ENCODE data around the gene OR9G4. TPM values are rescaled to one million over a fixed set of nuclear protein-coding genes. Genes with fewer than 3 reads are reported as not detected.

Gene OR9G4
- total and polyA plus RNA-seq, 2 donors = not detected

Other genes starting within 250 kb of the OR9G4 start
- gene OR5M11, start 205.4 kb downstream of the OR9G4 start, total RNA-seq = not detected
- gene OR5M11, start 205.4 kb downstream of the OR9G4 start, polyA plus RNA-seq = not detected
- not detected for gene OR5M10, start 171.0 kb downstream of the OR9G4 start, total RNA-seq
- gene OR5M10, start 171.0 kb downstream of the OR9G4 start, polyA plus RNA-seq = not detected
- not detected for gene OR5M1, start 133.8 kb downstream of the OR9G4 start, total RNA-seq
- 0.09 TPM for gene OR5M1, start 133.8 kb downstream of the OR9G4 start, polyA plus RNA-seq
- gene OR5AP2, start 106.3 kb downstream of the OR9G4 start, total RNA-seq = not detected
- gene OR5AP2, start 106.3 kb downstream of the OR9G4 start, polyA plus RNA-seq = not detected
- not detected for gene OR5AR1, start 85.0 kb downstream of the OR9G4 start, total RNA-seq
- not detected for gene OR5AR1, start 85.0 kb downstream of the OR9G4 start, polyA plus RNA-seq
- gene OR9G1, start 49.6 kb downstream of the OR9G4 start, total RNA-seq = not detected
- not detected for gene OR9G1, start 49.6 kb downstream of the OR9G4 start, polyA plus RNA-seq
- not detected for gene OR5AK2, start 240.2 kb upstream of the OR9G4 start, total RNA-seq
- not detected for gene OR5AK2, start 240.2 kb upstream of the OR9G4 start, polyA plus RNA-seq

Measured in thymus (tissue), 2 donors.